GM20431 (cell line): ENCODE data around the gene FERMT1.

Source experiments
- in situ Hi-C: fragments of 300-500 bp; cut with MseI, MboI; formaldehyde crosslinking; loops from one replicate; pipeline ENCODE4 v1.15.0; 2020; ENCODE audit warnings: low sequenced_read_pairs; ENCODE audit not compliant: unreplicated experiment

The FERMT1 gene, protein sequence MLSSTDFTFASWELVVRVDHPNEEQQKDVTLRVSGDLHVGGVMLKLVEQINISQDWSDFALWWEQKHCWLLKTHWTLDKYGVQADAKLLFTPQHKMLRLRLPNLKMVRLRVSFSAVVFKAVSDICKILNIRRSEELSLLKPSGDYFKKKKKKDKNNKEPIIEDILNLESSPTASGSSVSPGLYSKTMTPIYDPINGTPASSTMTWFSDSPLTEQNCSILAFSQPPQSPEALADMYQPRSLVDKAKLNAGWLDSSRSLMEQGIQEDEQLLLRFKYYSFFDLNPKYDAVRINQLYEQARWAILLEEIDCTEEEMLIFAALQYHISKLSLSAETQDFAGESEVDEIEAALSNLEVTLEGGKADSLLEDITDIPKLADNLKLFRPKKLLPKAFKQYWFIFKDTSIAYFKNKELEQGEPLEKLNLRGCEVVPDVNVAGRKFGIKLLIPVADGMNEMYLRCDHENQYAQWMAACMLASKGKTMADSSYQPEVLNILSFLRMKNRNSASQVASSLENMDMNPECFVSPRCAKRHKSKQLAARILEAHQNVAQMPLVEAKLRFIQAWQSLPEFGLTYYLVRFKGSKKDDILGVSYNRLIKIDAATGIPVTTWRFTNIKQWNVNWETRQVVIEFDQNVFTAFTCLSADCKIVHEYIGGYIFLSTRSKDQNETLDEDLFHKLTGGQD

DNA sequence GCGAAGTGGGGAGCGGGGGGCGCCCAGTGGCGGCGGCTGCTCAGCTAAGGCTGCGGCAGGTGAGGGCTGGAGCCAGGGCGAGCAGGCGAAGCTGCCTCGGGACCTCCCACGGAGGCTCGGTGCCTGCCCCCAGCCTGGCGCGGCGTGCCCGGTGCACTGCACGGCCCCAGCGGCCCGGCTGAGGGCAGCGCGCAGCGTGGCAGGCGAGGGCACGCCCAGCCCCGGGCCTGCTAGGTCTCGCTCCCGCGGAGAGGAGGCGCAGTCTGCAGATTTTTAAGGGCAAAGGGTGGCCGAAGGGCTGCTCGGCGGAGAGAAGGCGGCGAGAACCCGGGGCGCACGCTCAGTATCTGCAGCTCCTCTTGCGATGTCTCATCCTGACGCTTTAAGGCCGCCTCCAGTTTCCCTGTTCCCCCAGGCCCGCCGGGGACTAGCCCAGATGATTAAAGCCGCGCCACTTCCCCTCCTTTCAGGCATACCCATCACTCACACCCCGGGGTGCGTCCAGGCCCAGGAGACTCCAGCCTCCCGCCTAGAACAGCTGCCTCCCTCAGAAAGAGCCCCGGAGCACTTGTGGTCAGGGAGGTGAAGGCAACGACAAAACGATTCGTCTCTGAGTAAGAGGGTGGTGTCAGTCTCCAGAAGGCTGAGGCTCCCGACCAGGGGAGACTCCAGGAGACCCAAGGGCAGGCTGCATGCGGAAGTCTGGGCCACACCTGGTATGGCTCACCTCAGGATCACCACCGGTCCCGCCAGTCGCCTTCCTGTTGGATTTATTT is at the start of gene FERMT1:
FERMT1 (minus strand) TSS at position 158 of the 776 bp plus-strand sequence. CDS start 3,476 bp downstream, outside the sequence.
- in situ Hi-C loops: no loop called here

DNA sequence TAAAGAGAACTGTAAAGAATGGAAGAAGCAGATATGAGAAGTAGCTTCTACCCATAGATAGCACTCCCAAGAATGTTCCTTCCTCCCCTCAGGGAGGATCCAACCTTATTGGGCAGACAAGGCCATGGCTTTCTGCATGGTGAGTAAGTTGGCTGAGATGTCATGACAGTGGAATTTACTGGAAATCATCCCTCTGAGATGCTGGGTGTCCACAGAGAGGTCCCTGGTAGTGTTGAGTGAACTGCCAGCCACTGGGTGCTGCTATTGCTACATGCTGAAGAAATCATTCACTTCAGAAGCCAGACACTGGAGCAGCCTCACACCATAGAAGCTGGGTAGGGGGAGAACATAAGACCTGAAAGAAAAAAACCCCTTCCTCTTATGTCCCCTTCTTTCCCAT is 46.4 kb upstream of the FERMT1 start:
- in situ Hi-C loops: no loop called here

DNA sequence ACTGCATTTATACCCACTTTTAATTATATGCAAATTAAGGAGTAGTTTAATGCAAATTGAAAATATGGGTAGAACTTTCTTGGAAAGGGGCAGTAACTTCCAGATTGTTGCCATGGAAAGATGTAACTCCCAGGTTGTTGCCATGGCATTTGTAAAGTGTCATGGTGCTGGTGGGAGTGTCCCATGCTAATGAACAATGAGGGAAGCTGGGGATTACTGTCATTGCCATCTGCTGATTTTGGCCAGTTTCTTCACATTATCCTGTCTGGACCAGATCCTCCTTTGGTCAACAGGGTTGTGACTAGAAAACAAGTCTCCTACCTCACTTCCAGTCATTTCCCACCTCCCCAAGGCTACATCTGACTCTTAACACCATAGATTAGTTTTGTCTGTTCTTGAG is 45.4 kb upstream of the FERMT1 start:
- in situ Hi-C loops: no loop called here

DNA sequence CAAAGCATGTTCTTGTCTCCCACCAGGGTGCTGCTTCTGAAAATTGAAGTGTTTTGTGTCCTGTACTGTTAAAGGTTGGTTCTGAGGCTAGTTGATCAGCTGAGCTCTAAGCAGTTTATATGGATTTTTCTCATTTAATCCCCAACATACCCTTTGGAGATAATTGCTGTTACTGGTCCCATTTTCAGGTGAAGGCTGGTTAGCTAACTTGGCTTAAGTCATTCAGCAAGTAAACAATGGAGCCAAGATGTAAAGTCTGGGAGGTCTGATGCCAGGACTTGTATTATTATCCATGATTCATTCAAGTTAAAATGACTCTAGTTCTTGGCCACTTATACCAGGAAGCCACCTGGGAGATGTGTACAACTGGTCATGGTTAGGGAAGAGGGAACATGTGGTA is 42.5 kb upstream of the FERMT1 start:
- in situ Hi-C loops: no loop called here

DNA sequence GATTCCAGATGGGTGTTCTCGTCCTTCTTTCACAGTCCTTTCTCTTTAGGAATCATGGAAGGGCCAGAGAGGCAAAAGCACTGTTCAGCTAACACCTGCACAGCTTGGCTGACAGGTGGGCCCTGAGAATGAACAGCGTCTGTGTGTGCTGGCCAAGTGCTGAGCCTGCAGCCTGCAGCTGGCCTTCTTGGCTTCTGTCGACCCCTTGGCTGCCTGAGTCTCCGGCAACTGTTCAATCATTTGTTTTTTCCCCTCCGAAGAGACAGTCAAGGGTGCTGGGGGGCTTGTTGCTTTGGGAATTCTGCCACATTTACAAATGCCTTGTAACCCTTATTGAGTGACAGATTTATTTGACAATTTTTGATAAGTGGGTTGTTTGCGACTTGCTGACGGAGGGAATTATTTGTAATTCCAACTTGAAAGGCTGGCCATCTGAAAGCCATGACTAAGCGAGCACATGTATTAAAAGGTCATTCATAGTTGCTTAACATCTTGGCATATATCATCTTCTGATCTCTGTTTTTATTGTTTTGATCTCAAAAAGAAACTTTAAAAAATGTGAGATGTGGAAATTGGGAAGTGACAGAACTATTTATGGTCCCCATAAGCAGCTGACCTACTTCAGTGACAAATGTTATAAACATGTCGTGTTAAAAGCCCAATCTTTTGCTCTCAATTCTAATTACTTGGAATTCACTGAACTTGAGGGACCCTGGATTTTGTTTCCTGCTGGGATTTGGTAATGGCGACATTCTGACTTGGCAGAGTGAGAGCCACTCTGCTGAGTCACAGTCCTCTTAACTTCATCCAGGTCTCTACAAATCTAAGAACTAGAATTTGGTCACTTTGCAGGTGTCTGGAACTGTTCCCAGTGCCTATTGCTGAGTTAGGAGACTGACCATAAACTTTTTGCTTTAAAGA is 41.9 kb upstream of the FERMT1 start:
- in situ Hi-C loops: no loop called here

DNA sequence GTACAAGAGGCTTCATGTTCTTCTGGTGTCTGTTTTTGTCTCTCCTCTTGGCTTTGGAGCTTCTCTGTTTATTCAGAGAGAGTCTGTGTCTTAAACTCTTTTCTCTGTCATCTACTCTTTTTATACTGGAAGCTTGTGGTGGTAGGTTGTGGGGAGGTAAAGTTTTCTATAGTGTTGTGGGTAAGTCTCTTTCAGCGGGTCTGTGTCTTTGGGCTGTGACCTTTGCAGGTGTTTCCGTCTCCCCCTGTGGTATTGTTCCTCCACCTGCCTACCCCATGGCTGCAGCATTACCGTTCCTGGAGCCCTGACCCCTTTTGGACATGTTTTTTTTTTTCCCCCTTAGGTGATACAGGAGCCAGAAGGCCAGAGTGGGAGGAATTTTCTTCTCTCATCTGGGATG is 37.9 kb upstream of the FERMT1 start:
- in situ Hi-C loops: no loop called here

DNA sequence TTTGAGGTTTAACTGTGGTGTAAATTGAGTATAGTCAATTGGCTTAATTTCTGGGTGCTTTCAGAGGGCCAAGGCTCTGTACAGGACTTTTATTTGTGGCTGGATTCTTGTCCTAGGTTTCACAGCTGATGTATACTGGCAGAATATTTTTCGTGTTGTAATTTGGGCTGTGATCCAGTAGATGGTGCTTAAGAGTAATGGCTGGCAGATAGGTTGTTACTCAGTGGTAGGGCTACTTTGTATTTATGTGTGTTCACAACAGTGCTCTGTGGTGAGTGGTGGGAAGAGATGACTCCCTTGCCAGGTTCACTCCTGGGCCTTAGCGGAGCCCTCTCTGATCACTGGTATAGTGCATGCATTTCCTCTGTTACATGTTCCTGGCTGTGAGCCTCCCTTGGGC is 34.5 kb upstream of the FERMT1 start:
- in situ Hi-C loops: no loop called here

DNA sequence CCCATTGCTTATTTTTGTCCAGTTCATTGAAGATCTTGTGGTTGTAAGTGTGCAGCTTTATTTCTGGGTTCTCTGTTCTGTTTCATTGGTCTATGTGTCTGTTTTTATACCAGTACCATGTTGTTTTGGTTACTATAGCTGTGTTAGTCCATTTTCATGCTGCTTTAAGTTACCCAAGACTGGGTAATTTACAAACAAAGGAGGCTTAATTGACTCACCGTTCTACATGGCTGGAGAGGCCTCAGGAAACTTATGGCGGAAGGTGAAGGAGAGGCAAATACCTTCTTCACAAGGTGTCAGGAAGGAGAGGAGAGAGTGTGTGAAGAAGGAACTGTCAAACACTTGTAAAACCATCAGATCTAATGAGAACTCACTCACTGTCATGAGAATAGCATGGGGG is 29.9 kb upstream of the FERMT1 start:
- in situ Hi-C loops: no loop called here

DNA sequence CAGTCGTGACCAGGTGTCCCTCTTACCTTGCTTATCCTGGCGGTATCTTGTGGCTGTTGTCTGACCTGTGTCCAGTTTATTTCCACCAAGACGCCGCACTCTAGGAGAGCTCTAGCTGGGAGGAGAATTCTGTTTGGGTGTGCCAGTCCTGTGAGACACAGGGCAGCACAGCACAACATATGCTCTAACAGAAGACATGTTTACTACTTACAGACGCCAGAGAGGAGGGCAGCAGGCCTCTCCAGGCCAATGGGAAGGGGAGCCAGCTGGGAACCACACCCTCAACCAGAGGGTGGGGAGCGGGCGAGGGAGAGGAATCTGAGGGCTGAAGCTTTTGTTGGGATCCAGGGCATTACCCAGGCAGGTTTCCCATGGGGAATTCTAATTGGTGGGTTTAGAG is 25.2 kb upstream of the FERMT1 start:
- in situ Hi-C loops: no loop called here

DNA sequence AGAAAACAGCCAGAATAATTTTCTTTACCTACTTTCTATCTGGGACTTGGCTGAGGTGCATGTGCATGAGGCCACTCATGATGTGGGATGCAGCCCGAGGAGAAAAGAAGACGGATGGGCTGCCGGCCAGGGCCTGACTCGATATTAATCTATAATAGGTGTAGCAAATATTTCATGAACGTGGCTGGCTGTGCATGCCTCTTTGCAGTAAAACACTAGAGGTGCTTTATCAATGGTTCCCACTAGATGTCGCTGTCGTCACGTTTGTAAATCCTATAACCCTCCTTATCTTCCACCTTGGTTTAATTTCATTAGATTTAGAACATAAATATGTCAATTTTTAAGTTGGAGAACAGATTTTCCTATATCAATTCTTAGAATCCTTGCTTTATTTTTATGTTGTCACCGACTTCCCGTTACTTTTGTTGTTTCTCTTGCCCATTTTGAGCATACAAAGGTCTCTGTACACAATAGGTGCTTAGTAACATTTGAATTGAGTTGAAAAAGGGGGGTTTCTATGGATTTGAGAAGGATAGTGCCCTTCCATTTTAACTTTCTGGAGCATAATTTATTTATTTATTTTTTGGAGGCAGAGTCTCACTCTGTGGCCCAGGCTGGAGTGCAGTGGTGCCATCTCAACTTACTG is 19.6 kb upstream of the FERMT1 start:
- in situ Hi-C loops: no loop called here

DNA sequence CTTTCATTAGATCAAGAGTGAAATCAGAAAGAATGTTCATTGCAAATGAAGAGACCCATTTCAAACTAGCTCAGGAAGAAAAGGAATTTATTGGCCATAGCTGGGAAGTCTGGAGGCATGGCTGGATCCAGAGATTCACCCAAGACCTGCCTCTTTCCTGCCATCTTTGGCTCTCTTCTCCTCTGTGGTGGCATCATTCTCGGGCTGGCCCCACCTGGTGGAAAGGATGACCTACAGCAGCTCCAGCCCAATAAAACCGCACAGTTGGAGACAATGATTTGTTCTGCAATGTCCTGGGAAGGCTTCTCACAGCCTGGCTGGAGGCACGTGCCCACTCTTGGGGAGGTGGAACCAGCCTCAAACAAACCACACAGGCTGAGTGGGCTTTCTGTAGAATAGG is 18.1 kb upstream of the FERMT1 start:
- in situ Hi-C loops: no loop called here

DNA sequence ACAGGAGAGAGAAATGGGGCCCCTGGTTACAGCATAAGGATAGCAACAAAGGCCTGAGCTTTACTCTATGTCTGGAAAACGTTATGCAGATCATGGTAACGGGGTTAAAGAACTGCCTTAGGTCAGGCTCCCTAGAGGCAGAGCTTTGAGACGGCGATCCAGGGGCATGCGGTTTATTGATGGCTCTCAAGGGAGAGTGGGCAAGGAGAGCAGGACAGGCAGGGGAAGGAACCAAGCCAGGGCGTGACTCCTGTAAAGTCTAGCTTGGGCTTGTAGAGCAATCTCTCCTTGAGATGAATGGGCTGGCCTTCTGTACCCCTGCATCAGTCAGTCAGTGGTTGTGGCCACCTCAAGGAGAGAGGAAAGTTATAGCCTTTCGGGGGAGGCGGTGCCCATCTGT is 12.5 kb upstream of the FERMT1 start:
- in situ Hi-C loops: no loop called here

DNA sequence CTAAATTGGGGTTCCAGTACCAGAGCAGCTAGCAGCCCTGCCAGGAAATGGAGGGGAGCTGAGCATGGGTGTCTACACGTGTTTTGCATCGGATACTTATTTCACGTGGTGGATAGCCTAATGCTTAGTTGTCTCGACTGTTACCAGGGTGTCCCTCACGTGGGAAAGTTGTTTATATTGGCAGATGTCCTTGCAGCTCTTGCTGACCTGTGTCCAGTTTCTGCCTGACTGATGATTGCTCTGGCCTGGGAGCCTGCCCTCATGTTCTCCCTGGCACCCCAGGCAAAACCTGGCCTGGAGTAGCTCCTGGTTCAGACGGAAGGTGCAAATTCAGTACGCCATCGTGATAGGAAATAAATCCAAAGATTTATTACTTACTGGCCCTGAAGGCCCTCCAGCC is 11.8 kb upstream of the FERMT1 start:
- in situ Hi-C loops: no loop called here

DNA sequence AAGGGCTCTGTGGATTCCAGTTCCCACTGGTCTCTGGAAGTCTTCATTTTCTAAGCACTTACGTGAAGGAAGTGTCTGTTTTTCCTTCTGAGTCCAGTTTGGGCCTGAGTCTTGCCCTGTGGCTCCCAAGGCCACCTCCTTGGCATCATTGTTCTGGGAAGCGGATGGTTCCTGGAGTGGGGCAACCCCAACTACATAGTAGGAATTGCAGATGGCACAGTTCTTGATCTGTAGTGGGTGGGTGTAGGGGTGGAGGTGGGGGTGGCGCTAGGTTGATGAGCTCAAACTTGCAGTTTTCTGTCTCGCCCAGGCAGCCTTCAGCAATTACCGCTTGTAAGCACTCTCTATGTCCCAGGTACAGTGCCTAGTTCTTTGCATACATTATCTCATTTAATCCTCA is 7.2 kb upstream of the FERMT1 start:
- in situ Hi-C loops: no loop called here

DNA sequence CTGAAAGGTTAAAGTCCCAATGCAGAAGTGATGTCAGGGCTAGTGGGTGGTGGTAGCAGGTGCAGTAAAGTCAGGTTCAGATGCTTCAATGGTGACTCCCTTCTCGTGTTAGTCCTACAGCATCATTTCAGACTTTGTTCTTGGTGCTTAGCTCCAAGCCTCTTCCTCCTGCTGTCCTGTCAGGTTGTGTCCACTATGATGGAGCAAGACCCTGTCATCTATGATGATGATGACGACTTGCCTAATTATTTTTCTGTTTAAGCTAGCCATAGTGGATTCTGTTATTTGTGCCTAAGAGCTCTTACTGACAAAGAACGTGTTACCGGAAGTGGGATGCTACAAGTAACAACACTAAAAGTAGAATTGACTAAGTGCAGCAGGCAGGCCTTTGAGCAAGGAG is 5.0 kb upstream of the FERMT1 start:
- in situ Hi-C loops: no loop called here

DNA sequence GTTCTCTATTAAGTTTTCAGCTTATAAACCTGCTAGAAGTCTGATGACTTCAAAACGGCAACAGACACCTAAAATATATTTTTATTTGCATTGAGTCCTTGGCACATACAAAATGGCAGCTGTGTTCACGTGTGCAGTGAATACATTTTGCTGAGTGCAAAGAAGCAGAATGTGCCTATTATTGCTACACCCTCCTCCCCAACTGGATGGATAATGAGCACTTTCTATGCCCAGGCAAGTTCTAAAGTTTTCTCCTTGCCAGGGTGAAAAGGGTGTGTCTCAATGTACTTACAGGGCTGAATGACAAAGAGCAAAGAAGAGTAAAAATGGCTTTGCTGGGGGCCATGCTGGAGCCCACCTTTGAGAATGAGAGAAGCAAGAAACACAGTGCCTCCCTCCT is 4.0 kb upstream of the FERMT1 start:
- in situ Hi-C loops: no loop called here

DNA sequence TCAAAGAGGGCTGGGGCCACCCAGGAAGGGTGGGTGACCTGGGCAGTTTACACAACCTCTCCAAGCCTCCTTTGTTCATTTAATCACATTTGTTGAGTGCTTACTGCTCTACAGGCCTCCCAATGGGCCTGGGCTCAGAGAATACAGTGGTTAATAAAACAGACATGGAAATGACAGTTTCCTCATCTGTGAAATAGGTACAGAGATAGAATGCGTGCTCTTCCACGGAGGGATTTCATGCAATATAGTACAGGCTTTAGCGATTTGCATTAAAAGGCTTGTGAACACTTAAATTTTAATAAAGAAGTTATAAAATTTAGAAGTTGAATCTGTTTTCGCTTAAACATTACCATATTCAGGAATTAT is 802 bp upstream of the FERMT1 start:
- in situ Hi-C loops: no loop called here

DNA sequence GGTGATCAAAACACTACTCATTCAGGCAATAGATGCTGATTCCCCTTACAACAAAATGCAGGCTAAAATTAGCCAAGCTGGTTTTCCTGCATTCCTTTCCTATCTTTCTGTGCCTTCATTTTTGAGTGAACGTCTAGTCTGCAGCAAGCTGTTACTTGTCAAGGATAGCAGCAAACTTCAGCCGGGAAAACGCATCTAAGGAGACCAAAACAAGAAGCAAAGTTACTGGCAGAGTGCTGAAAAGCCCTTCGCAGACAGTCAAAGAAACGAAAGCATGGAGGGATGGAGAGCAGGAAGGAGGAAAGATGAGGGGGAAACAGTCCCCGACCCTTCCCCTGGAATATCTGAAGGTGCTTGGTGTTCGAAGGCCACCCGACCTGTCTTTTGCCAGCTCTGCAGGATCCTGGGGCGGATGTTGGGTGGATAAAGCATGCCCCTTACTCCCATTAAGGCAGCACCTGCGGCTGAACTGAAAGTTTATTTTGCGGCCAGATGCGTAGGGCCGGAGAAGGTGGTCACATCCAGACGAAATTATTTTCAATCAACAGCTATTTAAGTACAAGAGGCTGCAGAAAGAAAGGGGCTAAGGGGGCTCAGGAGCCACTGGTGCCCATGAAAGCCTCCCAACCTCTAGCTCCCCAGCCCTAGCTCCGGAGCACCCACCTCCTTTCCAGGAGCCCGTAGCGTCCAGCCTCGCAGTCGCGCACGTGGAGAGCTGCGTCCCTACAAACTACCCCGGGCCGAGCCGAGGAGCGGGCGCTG is 538 bp downstream of the FERMT1 start:
- in situ Hi-C loops: no loop called here

DNA sequence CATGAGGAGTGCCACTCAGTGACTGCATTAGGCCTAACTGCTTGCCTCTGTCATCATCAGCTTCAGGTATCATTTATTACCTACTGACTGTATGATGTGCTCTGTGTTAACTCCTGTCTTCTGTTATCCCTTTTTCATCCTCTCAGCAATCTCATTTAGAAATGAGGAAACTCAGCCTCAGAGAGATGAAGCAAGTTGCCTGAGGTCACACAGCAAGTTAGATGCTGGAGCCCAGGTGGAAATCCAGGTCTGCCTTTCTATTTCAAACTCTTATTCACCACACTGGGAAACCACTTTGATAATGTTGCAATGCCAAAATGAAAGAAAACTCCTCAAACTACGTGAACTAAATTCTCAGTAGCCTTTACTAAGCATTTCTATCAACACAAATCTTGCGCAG is 1.3 kb downstream of the FERMT1 start:
- in situ Hi-C loops: no loop called here
